OCI-LY3 (cell line): ENCODE results near the gene BLOC1S4.

Experiments used
- H2AFZ ChIP-seq: fragments of 200-600, 300-600 bp; shearing (Covaris generic); 2 replicates; pipeline ENCODE4 v1.6.0; 2014; ENCODE audit warnings: antibody characterized with exemption, low read depth, low read length
- H3K27ac ChIP-seq: fragments of 200-600, 300-600 bp; sonication (generic); 2 replicates; pipeline ENCODE4 v1.5.1; 2014; ENCODE audit warnings: mild to moderate bottlenecking, low read length, moderate library complexity, mixed read lengths
- H3K27me3 ChIP-seq: fragments of 200-600, 300-600 bp; sonication (generic); 2 replicates; pipeline ENCODE4 v1.6.1; 2014; ENCODE audit warnings: low read depth, low read length, mixed read lengths
- H3K36me3 ChIP-seq: fragments of 200-600, 300-600 bp; sonication (generic); replicated peaks from 2 replicates; pipeline ENCODE3; 2014; ENCODE audit warnings: low read depth, low read length, mixed read lengths
- H3K4me1 ChIP-seq: fragments of 300-600, 200-600 bp; sonication (generic); 2 replicates; pipeline ENCODE4 v1.6.1; 2014; ENCODE audit warnings: low read length, mixed read lengths
- H3K4me2 ChIP-seq: fragments of 200-600, 300-600 bp; sonication (generic); 2 replicates; pipeline ENCODE4 v1.6.1; 2014; ENCODE audit warnings: low read length, mixed read lengths
- H3K4me3 ChIP-seq: fragments of 300-600, 200-600 bp; sonication (generic); 2 replicates; pipeline ENCODE4 v1.5.1; 2014; ENCODE audit warnings: antibody characterized with exemption, mild to moderate bottlenecking, low read length, moderate library complexity
- H3K79me2 ChIP-seq: fragments of 300-600, 200-600 bp; shearing (Covaris generic); 2 replicates; pipeline ENCODE4 v1.6.1; 2014; ENCODE audit warnings: mild to moderate bottlenecking, low read length, mixed read lengths
- H3K9ac ChIP-seq: fragments of 300-600, 200-600 bp; shearing (Covaris generic); 2 replicates; pipeline ENCODE4 v1.6.0; 2014; ENCODE audit warnings: mild to moderate bottlenecking, low read length, moderate library complexity
- H3K9me3 ChIP-seq: fragments of 200-600, 300-600 bp; shearing (Covaris generic); 2 replicates; pipeline ENCODE4 v1.6.1; 2014; ENCODE audit warnings: low read length, mixed read lengths; ENCODE audit not compliant: insufficient read depth
- H4K20me1 ChIP-seq: fragments of 200-600, 300-600 bp; sonication (generic); 2 replicates; pipeline ENCODE4 v1.6.1; 2016; ENCODE audit warnings: low read length, mixed read lengths; ENCODE audit not compliant: insufficient read depth
- EZH2phosphoT487 ChIP-seq: fragments of 200-600 bp; shearing (Covaris generic); IDR thresholded peaks from 2 replicates; pipeline ENCODE4 v1.6.1; 2018; ENCODE audit warnings: antibody characterized with exemption, mixed run types, low read depth
- TF ChIP-seq, protein P1 (sequence below): fragments of 200-600, 300-600 bp; sonication (generic); IDR thresholded peaks from 2 replicates; pipeline ENCODE4 v1.5.1; 2014; ENCODE audit warnings: antibody characterized with exemption, low read length, low read depth

Gene BLOC1S4

DNA sequence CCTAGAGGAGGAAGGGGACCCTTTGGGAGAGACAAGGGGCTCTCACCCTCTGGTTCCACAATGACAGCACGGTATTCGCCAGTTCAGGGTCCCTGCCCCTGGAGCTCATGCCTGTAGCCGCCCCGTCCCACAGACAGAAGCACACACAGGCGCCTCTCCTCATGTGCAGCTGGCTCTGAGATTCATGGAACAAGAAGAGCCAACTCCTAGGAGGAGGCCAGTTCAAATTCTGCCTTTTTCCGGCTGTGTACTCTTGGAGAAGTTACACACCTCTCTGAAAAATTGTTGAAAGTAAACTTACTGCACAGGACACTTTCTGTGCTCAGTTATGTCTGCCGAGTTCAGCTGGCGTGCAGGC, 15.3 kb downstream of the BLOC1S4 start:
- H3K27me3 ChIP-seq = no peaks in the 10 kb centered on the region
- H3K27ac ChIP-seq = no peak overlapping the region
- H2AFZ ChIP-seq = no peak overlapping the region
- no peaks in the 10 kb centered on the region for H3K9me3 ChIP-seq
- no peak overlapping the region for H3K4me3 ChIP-seq
- no peaks in the 10 kb centered on the region for H3K79me2 ChIP-seq
- no peaks in the 10 kb centered on the region for H4K20me1 ChIP-seq
- H3K4me1 ChIP-seq = no peaks in the 10 kb centered on the region
- no peak overlapping the region for H3K9ac ChIP-seq
- H3K36me3 ChIP-seq = no peaks in the 10 kb centered on the region
- no peak overlapping the region for H3K4me2 ChIP-seq
- TF ChIP-seq, protein P1, sequence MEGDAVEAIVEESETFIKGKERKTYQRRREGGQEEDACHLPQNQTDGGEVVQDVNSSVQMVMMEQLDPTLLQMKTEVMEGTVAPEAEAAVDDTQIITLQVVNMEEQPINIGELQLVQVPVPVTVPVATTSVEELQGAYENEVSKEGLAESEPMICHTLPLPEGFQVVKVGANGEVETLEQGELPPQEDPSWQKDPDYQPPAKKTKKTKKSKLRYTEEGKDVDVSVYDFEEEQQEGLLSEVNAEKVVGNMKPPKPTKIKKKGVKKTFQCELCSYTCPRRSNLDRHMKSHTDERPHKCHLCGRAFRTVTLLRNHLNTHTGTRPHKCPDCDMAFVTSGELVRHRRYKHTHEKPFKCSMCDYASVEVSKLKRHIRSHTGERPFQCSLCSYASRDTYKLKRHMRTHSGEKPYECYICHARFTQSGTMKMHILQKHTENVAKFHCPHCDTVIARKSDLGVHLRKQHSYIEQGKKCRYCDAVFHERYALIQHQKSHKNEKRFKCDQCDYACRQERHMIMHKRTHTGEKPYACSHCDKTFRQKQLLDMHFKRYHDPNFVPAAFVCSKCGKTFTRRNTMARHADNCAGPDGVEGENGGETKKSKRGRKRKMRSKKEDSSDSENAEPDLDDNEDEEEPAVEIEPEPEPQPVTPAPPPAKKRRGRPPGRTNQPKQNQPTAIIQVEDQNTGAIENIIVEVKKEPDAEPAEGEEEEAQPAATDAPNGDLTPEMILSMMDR = no peak
- no peak for TF ChIP-seq EZH2phosphoT487

DNA sequence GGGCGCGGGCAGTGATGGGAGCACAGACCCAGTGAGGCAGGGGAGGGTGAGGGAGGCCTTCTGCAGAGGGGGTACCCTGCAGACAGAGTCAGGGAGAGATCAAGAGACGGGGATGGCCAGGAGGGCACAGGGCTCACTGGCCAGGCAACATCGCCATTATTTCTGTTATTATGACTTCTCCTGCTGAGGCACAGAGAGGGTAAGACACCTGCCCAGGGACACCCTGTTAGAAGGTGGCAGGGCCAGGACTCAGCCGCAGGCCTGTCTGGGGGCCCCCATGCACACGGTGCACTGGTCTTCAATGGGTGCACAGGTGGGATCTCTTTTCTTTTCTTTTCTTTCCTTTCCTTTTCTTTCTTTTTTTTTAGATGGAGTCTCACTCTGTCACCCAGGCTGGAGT, 15.8 kb downstream of the BLOC1S4 start:
- Histone ChIP-seq H3K27ac (no peak overlapping the region), H4K20me1 (no peaks in the 10 kb centered on the region), H3K9me3 (no peaks in the 10 kb centered on the region), H3K27me3 (no peaks in the 10 kb centered on the region), H3K4me2 (no peak overlapping the region), H3K36me3 (no peaks in the 10 kb centered on the region), H3K4me1 (no peaks in the 10 kb centered on the region), H3K4me3 (no peak overlapping the region), H3K9ac (no peak overlapping the region), H3K79me2 (no peaks in the 10 kb centered on the region), H2AFZ (no peak overlapping the region)
- TF ChIP-seq, protein P1 = no peak
- TF ChIP-seq EZH2phosphoT487 = no peak

- Histone ChIP-seq H3K36me3 (no peaks in the 10 kb centered on the region), H2AFZ (no peak overlapping the region), H3K27me3 (no peaks in the 10 kb centered on the region), H3K9me3 (no peaks in the 10 kb centered on the region), H3K79me2 (no peaks in the 10 kb centered on the region), H4K20me1 (no peaks in the 10 kb centered on the region), H3K4me1 (no peaks in the 10 kb centered on the region), H3K27ac (no peak overlapping the region), H3K4me2 (no peak overlapping the region), H3K9ac (no peak overlapping the region), H3K4me3 (no peak overlapping the region)
- TF ChIP-seq, protein P1 = no peak
- TF ChIP-seq EZH2phosphoT487 = no peak
These were observed 16.7 kb downstream of the BLOC1S4 start for GRCh38 chr4:6732441-6733357.

DNA sequence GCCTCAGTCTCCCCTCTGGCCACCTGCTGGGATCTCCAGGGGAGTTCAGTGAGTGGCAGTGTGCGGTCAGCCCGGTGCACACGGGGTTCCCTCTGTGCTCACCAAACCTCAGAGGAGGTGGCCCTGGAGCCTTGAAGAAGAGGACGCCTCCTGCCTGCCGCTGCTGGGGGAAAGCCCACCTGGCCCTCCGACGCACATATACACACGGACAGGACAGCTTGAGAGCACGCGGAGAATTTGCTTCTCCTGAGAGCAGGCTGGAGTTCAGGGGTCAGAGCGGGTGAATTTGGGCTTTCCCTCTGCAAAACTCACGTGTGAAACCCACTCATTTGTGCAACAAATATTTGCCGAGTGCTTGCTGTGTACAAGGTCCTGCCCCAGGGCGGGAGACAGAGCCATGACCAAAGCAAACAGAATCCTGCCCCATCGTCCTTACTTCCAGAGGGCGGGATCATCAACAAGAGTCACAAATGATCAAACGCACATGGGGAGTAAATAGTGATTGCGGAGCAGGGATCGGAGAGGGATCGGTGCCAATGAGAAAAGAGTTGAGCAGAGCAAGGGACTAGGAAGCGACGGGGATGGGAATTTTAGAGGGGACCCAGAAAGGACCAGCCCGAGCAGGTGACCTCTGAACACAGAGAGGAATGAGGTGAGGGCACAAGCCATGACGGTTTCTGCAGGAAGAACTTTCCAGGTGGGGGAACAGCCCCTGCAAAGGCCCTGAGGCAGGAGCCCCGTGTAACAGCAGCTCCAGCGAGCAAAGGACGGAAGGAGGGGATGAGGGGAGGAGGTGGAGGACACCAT, 17.6 kb downstream of the BLOC1S4 start:
- no peaks in the 10 kb centered on the region for H4K20me1 ChIP-seq
- no peak overlapping the region for H3K4me2 ChIP-seq
- H3K9ac ChIP-seq = no peak overlapping the region
- H3K27ac ChIP-seq = no peak overlapping the region
- H3K4me1 ChIP-seq = no peaks in the 10 kb centered on the region
- no peak overlapping the region for H3K4me3 ChIP-seq
- TF ChIP-seq, protein P1 = no peak
- TF ChIP-seq EZH2phosphoT487 = no peak
- H3K79me2 ChIP-seq = no peaks in the 10 kb centered on the region
- no peaks in the 10 kb centered on the region for H3K36me3 ChIP-seq
- no peaks in the 10 kb centered on the region for H3K9me3 ChIP-seq
- no peak overlapping the region for H2AFZ ChIP-seq
- H3K27me3 ChIP-seq = no peaks in the 10 kb centered on the region
